ENCODE measurements around the gene DMD.
"Not testable (repeated sequence)": the region's sequence is repeated elsewhere in the genome, so short reads cannot be mapped to it uniquely, and the experiment has no call there.

The DMD gene

GRCh38 chrX:32868524-32868895, 342.8 kb downstream of the DMD start:
- no peak for DNase-seq (ENCODE audit: extremely low read depth in 1 of 2, low read depth in 1 of 2)

DNA sequence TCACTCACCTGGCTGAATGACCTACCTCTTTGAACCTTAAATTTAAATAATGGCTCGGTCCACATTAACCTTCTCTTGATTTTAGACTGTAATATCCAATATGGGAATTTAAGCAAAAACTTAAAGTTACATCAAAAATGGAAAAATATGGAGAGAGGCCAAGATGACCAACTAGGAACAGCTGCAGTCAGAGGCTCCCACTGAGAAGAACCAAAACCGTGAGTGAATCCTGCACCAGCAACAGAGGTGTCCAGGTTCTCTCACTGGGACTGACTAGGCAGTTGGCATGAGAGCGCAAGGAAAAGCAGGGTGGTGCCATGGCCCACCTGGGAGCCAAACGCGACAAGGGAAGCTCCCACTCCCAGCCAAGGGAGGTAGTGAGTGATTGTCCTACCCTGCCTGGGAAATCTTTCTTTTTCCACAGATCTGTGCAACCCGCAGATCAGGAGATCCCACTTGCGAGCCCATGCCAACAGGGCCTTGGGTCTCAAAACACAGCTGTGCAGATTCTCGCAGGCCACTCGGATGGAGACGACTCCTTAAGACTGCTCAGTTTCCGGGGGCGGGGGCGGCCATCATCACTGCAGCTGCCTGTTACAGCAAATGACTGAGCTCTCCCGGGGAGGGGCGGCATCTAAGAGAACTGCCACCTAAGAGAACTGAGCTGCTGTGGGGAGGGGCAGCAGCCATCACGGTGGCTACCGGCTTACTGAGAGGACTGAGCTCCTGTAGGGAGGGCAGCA, 343.4 kb downstream of the DMD start:
- no peak for DNase-seq (ENCODE audit: extremely low read depth in 1 of 2, low read depth in 1 of 2)

- no peak for DNase-seq (ENCODE audit: extremely low read depth in 1 of 2, low read depth in 1 of 2)
These were observed 359.1 kb downstream of the DMD start for GRCh38 chrX:32852203-32852602.

GRCh38 chrX:32851556-32851955, 359.8 kb downstream of the DMD start:
- no peak for DNase-seq (ENCODE audit: extremely low read depth in 1 of 2, low read depth in 1 of 2)

- no peak for DNase-seq (ENCODE audit: extremely low read depth in 1 of 2, low read depth in 1 of 2)
These were observed 363.4 kb downstream of the DMD start for GRCh38 chrX:32847921-32848320.

DNA sequence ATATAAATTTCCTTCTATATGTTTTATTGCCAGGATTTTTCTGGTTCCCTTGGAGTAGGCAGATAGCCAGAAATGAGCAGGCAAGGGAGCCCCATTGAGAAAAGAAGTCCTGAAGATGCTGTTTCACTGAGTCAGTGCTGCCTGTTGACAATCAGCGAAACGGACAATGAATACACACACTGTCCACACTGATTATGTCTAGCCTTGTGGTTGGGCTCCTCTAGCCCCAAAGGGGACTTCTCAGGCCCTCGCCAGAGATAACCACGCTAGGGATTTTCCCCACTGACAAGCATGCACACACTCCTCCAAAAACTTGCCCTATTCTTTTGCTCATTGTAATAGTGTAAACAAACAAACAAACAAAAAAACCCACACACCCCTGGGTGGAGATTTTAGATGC, 369.3 kb downstream of the DMD start:
- no peak for DNase-seq (ENCODE audit: extremely low read depth in 1 of 2, low read depth in 1 of 2)

DNA sequence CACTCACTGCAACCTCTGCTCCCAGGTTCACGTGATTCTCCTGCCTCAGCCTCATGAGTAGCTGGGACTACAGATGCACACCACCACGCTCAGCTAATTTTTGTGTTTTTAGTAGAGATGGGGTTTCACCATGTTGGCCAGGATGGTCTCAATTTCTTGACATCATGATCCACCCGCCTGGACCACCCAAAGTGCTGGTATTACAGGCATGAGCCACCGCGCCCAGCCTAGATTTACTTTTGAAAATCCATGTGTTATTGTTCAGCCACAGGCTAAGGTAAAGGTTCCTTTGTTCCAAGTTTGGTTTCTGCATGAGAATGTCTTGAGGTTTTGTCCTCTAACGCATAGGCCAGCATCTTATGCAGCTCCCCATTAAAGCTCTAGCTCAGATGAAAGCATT, 371.6 kb downstream of the DMD start:
- DNase-seq (ENCODE audit: extremely low read depth in 1 of 2, low read depth in 1 of 2): no peak

- DNase-seq (ENCODE audit: extremely low read depth in 1 of 2, low read depth in 1 of 2): no peak
These were observed 386.3 kb downstream of the DMD start for GRCh38 chrX:32825009-32825408.

DNA sequence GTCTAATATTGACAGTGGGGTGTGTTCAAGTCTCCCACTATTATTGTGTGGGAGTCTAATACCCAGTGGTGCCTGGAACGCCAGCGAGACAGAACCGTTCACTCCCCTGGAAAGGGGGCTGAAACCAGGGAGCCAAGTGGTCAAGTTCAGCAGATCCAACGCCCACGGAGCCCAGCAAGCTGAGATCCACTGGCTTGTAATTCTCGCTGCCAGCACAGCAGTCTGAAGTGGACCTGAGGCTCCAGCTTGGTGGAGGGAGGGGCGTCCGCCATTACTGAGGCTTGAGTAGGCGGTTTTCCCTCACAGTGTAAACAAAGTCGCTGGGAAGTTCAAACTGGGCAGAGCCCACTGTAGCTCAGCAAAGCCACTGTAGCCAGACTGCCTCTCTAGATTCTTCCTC, 407.3 kb downstream of the DMD start:
- no peak for DNase-seq (ENCODE audit: extremely low read depth in 1 of 2, low read depth in 1 of 2)

GRCh38 chrX:32798990-32799389, 412.4 kb downstream of the DMD start:
- no peak for DNase-seq (ENCODE audit: extremely low read depth in 1 of 2, low read depth in 1 of 2)

- DNase-seq (ENCODE audit: extremely low read depth in 1 of 2, low read depth in 1 of 2): no peak
These were observed 422.4 kb downstream of the DMD start for GRCh38 chrX:32788936-32789335.

- DNase-seq (ENCODE audit: extremely low read depth in 1 of 2, low read depth in 1 of 2): no peak
These were observed 431.2 kb downstream of the DMD start for GRCh38 chrX:32780109-32780508.

DNA sequence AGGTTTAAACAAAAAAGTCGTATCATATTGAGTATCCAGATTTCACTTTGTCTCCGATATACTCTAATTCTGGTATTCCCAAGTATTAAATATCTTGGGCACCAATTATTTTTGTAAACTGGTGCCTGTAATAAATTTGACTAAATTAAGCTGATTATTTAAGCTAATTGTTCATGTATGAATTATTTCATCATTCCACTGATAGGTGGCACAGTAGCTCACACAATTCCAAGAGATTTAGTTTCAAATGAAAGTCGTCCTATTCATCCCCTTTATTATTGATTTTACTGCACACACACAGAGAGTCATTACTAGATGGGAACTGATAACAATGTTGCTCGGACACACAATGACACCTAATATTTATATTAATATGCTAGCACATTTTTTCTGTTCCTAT, 432.4 kb downstream of the DMD start:
- no peak for DNase-seq (ENCODE audit: extremely low read depth in 1 of 2, low read depth in 1 of 2)

GRCh38 chrX:32774966-32775365, 436.4 kb downstream of the DMD start:
- DNase-seq (ENCODE audit: extremely low read depth in 1 of 2, low read depth in 1 of 2): no peak

- DNase-seq (ENCODE audit: extremely low read depth in 1 of 2, low read depth in 1 of 2): no peak
These were observed 462.3 kb downstream of the DMD start for GRCh38 chrX:32749070-32749469.

DNA sequence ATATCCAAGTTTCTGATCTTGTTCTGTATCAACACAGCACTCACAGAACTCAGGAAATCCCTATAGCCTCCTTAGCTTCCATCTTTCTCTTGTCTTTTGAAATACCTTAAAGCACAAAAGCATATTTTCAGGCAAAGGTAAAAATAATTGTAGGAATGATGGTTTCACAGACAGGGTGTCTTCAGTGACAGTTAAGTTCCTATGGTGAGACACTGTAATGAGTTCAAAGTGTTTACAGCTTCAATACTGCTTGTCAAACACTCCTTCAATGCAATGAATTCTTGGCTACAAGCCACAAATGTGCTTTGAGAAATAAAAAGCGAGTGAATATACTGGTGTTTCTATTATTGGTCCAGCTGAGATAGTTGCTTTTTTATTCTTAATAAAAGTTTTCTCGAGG, 466.0 kb downstream of the DMD start:
- DNase-seq (ENCODE audit: extremely low read depth in 1 of 2, low read depth in 1 of 2): no peak

GRCh38 chrX:32744921-32745320, 466.4 kb downstream of the DMD start:
- DNase-seq (ENCODE audit: extremely low read depth in 1 of 2, low read depth in 1 of 2): no peak

GRCh38 chrX:32741910-32742309, 469.4 kb downstream of the DMD start:
- DNase-seq (ENCODE audit: extremely low read depth in 1 of 2, low read depth in 1 of 2): no peak

DNA sequence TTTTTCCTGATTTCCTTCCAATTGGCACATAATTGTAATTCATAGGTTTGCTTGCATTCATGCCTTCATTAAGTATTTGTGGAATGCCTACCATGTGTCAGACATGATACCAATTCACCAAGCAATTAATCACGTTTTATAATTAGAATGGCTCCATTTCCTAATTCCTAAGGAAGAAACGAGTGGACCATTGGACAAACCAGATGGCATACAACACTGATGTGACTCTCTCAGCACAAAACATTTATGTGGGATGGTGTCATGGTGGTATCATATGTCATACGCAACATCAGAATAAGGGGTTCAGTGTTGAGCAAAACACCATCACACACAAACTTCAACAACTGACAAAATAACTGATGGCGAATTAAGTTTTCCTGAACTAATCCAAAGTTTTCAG, 502.8 kb downstream of the DMD start:
- no peak for DNase-seq (ENCODE audit: extremely low read depth in 1 of 2, low read depth in 1 of 2)

- DNase-seq (ENCODE audit: extremely low read depth in 1 of 2, low read depth in 1 of 2): not testable (repeated sequence)
These were observed 506.0 kb downstream of the DMD start for GRCh38 chrX:32705385-32705784.

- no peak for DNase-seq (ENCODE audit: extremely low read depth in 1 of 2, low read depth in 1 of 2)
These were observed 524.0 kb downstream of the DMD start for GRCh38 chrX:32687379-32687778.

GRCh38 chrX:32678487-32678886, 532.9 kb downstream of the DMD start:
- no peak for DNase-seq (ENCODE audit: extremely low read depth in 1 of 2, low read depth in 1 of 2)

GRCh38 chrX:32673193-32673592, 538.2 kb downstream of the DMD start:
- no peak for DNase-seq (ENCODE audit: extremely low read depth in 1 of 2, low read depth in 1 of 2)
